Left renal cortex interstitium (tissue), 4 donors: ENCODE measurements around the gene NEK4. TPM values are rescaled to one million over a fixed set of nuclear protein-coding genes. Genes with fewer than 3 reads are reported as not detected.
"Not testable (repeated sequence)": the region's sequence is repeated elsewhere in the genome, so short reads cannot be mapped to it uniquely, and the experiment has no call there.

ENCODE experiments used
- DNase-seq, 4 donors: peaks; one replicate each; pipeline ENCODE4 v3.0.0-alpha.2; 2013; ENCODE audit warnings: low read depth in 4 of 4, low spot score in 2 of 4, missing footprints in 1 of 4
- polyA plus RNA-seq, 4 donors: library from polyadenylated mRNA; unstranded; fragments of 120-200 nt; gene quantifications; one replicate each; pipeline ENCODE4 v1.2.1, GENCODE V29; 2013; ENCODE audit not compliant: insufficient read length in 4 of 4

The NEK4 gene
- polyA plus RNA-seq, 4 donors: 20.4 to 35.2 (median 27.5) TPM

GRCh38 chr3:52779837-52780585, 9.3 kb upstream of the NEK4 start:
- DNase-seq: no peak

- DNase-seq: no peak
Measured at GRCh38 chr3:52779011-52779836, 8.5 kb upstream of the NEK4 start.

GRCh38 chr3:52777959-52778805, 7.4 kb upstream of the NEK4 start:
- DNase-seq: no peak

- no peak for DNase-seq
Measured at GRCh38 chr3:52777127-52777958, 6.6 kb upstream of the NEK4 start, which contains the start of gene ITIH1. TSS of gene ITIH1 (plus strand) at chr3:52777599. CDS start at chr3:52777616, 17 bp downstream.

GRCh38 chr3:52776486-52776885, 5.7 kb upstream of the NEK4 start:
- not testable (repeated sequence) for DNase-seq

- DNase-seq: no peak
Measured at GRCh38 chr3:52775877-52776276, 5.1 kb upstream of the NEK4 start.

- no peak for DNase-seq
Measured at GRCh38 chr3:52774901-52775864, 4.4 kb upstream of the NEK4 start.

- DNase-seq: no peak
Measured at GRCh38 chr3:52774066-52774713, 3.5 kb upstream of the NEK4 start.

- no peak for DNase-seq
Measured at GRCh38 chr3:52773361-52774065, 2.8 kb upstream of the NEK4 start.

GRCh38 chr3:52771702-52772101, 962 bp upstream of the NEK4 start:
- no peak for DNase-seq

- no peak for DNase-seq
Measured at GRCh38 chr3:52771334-52771681, 568 bp upstream of the NEK4 start.

GRCh38 chr3:52769786-52770455, 819 bp downstream of the NEK4 start:
- peak in 2 of 4 donors; percentile 6 to 8 for DNase-seq

GRCh38 chr3:52763466-52763865, 7.3 kb downstream of the NEK4 start:
- DNase-seq: no peak

- DNase-seq: no peak
Measured at GRCh38 chr3:52756141-52756540, 14.6 kb downstream of the NEK4 start.

- no peak for DNase-seq
Measured at GRCh38 chr3:52754373-52754772, 16.4 kb downstream of the NEK4 start.

GRCh38 chr3:52752045-52752660, 18.6 kb downstream of the NEK4 start:
- no peak for DNase-seq

- no peak for DNase-seq
Measured at GRCh38 chr3:52743721-52744120, 27.0 kb downstream of the NEK4 start.
